SH-SY5Y (cell line): ENCODE measurements around the gene CYP21A2.

Experiments
- GATA2 ChIP-seq: IDR thresholded peaks from 2 replicates; pipeline ENCODE4 v1.6.1; 2011; ENCODE audit warnings: mild to moderate bottlenecking, low read depth, low read length
- GATA3 ChIP-seq: IDR thresholded peaks from 2 replicates; pipeline ENCODE4 v1.6.1; 2011; ENCODE audit warnings: low read depth, mild to moderate bottlenecking, low read length, moderate library complexity

DNA sequence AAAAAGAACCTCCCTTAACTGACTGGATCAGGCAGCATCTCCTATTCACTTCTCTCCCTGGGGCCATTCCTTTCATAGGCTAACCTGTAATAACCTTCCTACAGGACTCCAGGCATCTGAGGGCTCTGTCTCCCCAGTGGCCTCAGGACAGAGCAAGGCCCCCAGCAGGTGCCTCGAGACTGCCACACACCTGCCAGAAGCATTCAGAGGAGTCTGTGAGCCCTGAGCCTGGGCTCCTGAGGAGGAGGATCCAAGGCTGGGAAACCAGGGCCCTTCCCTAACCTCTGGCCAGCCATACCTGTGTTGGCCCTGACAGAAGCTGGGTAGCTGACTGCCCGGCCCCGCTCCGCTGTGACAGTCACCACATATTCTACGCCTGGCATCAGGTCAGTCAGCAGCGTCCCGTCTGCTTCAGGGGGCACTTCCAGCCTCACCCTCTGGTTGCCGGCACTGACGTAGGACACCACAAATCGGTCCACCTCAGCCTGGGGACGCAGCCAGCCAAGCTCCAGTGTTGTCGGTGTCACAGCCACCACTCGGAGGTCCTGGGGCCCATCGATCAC, 50.4 kb downstream of the CYP21A2 start:
- TF ChIP-seq GATA3 (no peak), GATA2 (no peak)
